Stimulated activated CD4-positive, alpha-beta T cell treated with anti-CD3 and anti-CD28 coated beads, TNF-alpha, amount 100 ng/mL, for 1 hour (primary cell): ENCODE measurements around the gene CLDN14.

Experiments used
- DNase-seq, 3 donors: peaks; one replicate each; pipeline ENCODE4 v3.0.0-alpha.2; 2020; ENCODE audit warnings: low read depth in 3 of 3, low spot score in 1 of 3

The CLDN14 gene

GRCh38 chr21:36479415-36480402 is at the start of gene CLDN14:
TSS of gene CLDN14 (minus strand) at chr21:36480122. CDS start at chr21:36461695, 18,427 bp downstream.
- DNase-seq: no peak

DNA sequence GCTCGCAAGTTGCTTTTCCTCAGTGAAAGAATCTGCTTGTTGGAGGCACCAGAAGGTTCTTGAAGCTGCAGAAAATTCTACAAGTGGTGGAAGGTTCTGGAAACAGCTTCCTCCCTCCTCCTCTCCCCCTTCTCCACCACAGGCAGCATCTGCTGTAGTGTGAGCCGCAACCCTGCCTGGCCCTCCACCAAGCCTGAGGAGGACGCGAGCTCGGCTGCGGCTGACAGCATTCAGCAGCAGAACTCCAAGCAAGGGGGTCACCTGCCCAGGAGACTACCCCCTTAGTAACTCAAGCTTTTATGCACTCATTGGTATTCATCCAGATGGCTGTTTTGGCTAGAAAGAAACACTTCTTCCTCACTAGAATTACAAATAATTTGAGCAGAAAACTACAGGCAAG is 48.8 kb upstream of the CLDN14 start:
- no peak for DNase-seq

DNA sequence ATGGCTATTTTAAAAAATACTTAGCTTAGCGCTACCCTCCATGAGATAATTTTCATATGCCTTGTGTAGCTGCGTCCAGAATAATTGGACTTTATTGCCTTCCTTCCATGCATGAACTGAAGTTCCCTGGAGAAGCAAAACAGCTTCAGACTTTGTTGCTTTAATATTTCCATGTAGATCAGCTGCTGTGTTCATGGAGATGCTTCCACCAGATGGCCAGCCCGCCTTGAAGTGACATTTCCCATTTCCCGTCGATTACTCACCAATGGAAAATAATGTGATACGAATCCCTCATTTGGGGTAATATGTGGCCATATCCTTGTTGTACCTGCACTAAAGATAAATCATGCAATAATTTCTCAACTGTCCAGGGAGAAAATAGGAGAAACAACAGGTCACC is 47.4 kb upstream of the CLDN14 start:
- DNase-seq: no peak

DNA sequence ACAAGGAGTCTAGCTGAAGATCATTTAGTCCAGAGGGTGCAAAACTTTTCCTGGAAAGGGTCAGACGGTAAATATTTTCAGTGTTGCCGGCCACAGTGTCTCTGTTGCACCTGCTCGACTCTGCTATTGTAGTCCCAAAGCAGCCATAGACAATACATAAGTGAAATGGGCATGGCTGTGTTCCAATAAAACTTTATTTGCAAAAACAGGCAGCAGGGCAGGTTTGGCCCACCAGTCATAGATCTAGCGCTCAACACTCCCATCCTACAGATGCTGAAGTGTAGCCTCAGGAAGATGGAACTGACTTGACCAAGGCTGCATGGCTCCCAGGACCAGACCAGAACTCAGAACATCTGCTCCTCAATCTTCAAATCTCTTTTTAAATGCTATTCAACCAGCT is 46.2 kb upstream of the CLDN14 start:
- no peak for DNase-seq

- DNase-seq: no peak
Observed at GRCh38 chr21:36524477-36524876, 44.6 kb upstream of the CLDN14 start.

- DNase-seq: no peak
Observed at GRCh38 chr21:36522219-36522808, 42.4 kb upstream of the CLDN14 start.

DNA sequence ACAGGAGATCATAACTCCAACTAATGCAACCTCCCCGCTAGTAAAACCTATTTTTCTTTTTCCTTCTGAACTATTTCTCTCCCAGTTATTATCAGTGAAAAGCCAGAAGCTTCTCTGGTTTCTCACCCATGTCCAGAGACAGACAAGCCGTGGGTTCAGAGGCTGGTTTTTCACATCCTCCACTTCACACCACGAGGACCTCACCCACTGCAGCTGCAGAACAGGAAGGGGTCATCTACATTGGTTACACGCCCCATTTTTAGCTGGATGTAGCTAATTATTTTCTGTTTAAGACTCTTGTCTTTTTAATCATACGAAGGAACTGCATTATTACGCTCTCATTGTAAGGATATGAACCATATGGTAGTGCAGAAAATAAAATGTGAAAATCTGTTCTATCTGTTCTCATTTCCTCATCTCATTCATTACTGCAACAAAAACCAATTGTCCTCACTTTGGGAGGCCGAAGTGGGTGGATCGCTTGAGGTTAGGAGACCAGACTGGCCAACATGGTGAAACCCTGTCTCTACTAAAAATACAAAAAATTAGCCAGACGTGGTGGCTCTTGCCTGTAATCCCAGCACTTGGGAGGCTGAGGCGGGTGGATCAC is 39.1 kb upstream of the CLDN14 start:
- no peak for DNase-seq

- no peak for DNase-seq
Observed at GRCh38 chr21:36517366-36518075, 37.6 kb upstream of the CLDN14 start.

DNA sequence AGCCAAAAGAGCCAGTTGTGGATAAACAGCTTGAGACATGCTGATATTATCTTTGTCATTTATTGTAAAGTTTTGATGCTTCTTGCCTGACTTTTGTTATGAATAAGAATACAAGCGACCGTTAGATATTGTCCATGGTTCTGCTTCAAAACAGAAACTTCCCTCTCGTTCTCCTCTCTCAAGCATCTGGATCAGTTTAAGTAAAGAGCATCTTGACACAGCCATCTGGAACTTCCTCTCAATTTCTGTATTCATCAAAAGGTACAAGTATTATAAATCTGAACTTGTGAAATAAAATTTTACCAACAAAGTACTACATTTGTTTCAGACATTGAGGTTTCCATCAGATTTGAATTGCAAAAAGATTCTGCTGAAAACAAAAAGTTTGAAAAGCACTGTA is 36.4 kb upstream of the CLDN14 start:
- no peak for DNase-seq

- DNase-seq: no peak
Observed at GRCh38 chr21:36513430-36513829, 33.5 kb upstream of the CLDN14 start.

DNA sequence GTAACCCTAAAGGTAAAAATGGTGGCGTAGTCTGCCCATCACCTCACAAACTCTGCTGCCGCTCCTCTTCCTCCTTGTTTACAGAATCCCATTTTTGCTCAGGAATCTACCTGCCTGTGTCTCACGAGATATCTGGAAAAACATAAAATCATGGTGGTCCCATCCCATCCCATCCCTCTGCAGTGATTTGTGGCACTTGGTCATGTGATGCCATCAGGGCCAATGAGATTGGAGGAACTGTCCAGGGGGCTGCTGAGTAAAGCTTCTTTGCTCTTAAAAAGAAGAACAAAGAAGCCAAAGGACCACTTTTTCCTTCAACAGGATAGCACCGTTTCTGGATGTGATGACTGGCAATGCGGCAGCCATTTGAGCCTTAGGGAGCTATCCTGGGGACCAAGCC is 33.0 kb upstream of the CLDN14 start:
- no peak for DNase-seq

DNA sequence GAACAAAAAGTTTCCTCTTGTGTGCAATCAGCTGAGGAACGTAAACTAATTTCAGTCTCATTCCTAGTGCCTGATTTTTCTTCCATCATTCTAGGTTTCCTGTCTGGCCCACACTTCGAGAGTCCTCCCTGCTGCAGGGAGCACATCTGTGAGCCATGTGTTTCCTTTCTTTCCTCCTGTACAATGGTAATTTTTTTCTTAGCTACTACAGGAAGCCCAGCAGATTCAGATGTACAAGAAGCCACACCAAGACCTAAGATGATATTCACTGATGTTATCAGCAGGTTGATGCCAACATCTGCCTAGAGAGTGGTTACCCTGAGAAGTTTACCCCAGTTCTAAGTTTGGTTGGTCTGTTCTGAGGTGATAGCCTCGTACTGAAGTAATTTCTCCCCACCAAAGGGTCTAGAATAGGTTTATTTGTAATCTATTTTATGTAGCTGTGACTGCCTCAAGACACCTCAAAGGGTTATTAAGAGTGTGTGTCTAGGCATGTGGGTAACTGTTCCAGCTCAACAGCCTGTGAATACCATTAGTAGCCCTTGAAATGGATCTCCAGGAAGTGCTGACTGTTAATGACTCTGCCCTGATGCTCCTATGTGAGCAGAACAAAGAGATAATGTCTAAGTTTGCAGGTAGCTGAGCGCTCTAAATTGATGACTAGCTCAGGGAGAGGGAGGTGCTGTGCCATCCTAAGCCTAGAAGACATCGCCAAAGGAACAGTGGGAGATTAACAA is 31.7 kb upstream of the CLDN14 start:
- DNase-seq: no peak

DNA sequence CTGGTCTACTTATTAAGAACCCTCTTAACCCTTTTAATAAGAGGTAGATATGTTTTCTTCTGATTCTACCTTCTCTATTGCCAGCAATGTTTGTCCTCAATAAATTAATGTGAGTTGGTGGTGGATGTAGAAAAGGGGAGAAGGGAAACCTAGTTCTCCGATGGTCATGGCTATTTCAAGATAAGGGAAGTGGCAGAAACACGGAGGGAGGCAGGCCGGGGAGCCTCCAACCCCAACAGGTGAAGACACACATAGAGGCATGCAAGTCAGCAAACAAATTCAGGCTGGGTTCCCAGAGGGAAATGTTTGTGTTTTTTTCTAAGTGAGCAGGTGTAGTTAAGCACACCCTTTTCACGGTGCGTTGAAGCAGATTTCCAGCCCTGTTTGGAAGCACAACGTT is 31.0 kb upstream of the CLDN14 start:
- no peak for DNase-seq

- DNase-seq: no peak
Observed at GRCh38 chr21:36509973-36510664, 30.2 kb upstream of the CLDN14 start.

DNA sequence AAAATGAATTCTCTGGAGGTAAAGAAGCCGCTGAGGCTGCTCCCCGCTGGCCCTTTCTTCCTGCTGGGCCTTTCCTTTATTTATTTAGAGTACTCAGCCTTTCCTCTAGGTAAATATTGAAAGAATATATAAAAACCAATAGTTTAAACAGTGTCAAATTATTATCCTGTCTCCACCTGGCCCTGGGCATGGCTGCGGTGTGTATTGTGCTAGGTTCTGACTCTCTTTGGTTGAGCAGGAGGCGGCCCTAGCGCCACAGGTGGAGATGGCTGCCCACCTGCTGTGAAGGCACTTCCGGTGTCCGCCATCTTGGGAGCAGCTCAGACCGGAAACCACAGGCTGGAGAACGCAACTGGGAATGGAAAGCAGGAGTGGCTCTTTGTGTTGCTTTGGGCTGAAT is 29.0 kb upstream of the CLDN14 start:
- DNase-seq: no peak

GRCh38 chr21:36507397-36508018 is 27.6 kb upstream of the CLDN14 start:
- DNase-seq: no peak

DNA sequence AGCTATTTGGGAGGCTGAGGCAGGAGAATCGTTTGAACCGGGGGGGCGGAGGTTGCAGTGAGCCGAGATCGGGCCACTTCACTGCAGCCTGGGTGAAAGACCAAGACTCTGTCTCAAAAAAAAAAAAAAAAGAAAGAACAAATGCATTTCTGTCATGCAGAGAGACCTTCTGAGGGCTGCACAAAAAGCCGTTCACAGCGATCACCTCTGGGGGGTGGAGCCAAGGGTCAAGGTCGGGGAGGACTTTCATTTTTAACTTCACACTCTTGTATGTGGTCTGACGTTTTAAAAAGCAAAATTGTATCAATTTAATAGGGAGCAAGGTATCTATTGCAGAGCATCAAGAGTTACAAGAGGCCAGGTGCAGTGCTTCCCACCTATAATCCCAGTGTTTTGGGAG is 26.6 kb upstream of the CLDN14 start:
- no peak for DNase-seq

DNA sequence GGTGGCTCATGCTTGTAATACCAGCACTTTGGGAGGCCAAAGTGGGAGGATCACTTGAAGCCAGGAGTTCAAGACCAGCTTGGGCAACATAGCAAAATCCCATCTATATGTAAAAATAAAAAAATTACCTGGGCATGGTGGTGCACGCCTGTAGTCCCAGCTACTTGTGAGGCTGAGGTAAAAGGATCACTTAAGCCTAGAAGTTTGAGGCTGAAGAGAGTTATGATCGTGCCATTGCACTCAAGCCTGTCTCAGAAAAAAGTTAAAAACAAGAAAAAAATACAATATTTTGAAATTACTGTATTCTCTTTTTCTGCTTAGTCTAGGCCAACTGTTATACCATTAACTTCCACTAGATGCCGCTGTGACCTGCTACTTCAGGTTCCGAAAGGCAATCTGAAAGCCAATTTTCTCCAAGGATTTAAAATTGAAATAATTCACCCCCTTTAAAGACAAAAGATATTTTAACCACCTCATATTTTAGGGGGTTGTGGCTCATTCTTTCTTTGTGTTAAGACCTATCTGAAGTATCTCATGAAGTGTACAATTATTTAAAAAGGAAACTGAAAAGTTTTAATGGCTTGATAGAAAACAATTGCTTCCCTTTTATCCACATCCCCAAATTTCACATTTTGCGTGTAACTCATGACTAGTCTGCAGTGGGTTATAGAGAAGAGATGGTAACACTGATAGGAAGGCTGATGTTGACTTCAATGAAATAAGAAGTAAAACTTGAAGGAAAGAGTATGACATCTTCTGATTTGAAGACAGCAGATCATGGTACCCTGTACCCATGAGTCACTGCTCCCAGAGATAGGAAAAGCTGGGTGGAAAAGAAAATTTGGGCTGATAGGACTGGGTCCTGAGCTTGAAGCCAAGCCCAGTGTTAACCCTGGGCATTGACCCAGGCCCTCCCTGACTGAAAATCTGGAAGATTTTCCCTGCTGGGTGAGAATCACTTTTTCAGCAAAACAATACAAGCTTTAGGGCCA is 24.4 kb upstream of the CLDN14 start:
- peak in 1 of 3 donors; percentile 9 for DNase-seq

DNA sequence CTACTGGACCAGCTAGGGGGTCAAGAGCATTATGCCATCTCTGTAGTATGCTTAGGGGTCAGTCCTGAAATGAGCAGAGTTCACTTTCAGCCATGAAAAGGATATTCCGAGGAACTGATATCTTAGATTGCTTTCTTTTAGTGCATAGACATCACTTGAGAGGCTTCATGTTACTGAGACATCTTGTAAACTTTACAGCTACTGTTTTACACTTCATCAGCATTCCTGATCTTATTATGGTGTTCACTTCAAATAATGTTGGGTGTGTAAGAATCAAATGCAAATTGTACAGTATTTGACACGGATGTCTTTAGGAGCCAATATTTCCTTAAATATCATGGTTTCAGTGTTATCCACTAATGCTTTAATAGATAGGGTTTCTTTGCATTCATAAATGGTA is 22.4 kb upstream of the CLDN14 start:
- no peak for DNase-seq
